Measurements from ENCODE around the gene CPA5.

CPA5 gene

DNA sequence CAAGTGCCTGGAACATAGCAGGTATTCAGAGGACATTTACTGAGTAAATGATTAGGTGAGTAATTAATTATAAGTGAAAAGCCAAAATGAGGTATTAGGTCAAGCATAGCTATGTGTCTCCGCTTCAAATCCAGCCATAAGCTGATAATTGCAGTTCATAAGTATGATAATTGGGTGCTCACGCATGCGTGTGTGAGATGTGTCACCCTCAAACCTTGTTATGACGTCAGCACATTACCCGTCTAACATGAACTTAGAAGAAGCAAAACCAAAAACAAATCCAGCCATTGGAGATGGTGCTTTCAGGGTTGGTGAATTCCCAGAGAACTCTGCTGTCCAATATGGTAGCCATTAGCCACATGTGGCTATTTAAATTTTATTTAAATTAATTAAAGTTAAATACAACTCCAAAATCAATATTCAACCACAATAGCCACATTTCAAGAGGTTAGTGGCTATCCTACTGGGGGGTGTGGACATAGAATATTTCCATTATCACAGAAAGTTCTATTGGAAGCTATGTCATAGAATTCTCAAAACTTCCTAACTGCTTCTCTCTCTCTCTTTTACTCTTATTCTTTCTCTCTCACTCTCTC lies at the start of gene CPA5:
TSS of gene CPA5 (plus strand) at position 546 of the 596 bp plus-strand sequence. CDS start 1,670 bp downstream, outside the sequence.
- no peak within 1 kb of the TSS for H3K4me3 ChIP-seq (ENCODE audit: low read length)
- TF ChIP-seq ZNF274 (IDR thresholded peaks at IDR 0.05; ENCODE audit: low read depth, low read length): no peak

GRCh38 chr7:130296221-130296951 lies 48.2 kb upstream of the CPA5 start:
- no peak for TF ChIP-seq ZNF274 (IDR thresholded peaks at IDR 0.05; ENCODE audit: low read depth, low read length)
- H3K4me3 ChIP-seq (ENCODE audit: low read length): no peak overlapping the region

GRCh38 chr7:130297628-130298543 lies 46.7 kb upstream of the CPA5 start:
- no peak for TF ChIP-seq ZNF274 (IDR thresholded peaks at IDR 0.05; ENCODE audit: low read depth, low read length)

GRCh38 chr7:130298544-130299326 lies 45.9 kb upstream of the CPA5 start:
- no peak for TF ChIP-seq ZNF274 (IDR thresholded peaks at IDR 0.05; ENCODE audit: low read depth, low read length)
- H3K4me3 ChIP-seq (ENCODE audit: low read length): no peak overlapping the region

More at GRCh38 chr7:130297628-130298543, 46.7 kb upstream of the CPA5 start:
- H3K4me3 ChIP-seq (ENCODE audit: low read length): no peak overlapping the region

- H3K4me3 ChIP-seq (ENCODE audit: low read length): no peak overlapping the region
- no peak for TF ChIP-seq ZNF274 (IDR thresholded peaks at IDR 0.05; ENCODE audit: low read depth, low read length)
Measured at GRCh38 chr7:130299866-130300265, 44.8 kb upstream of the CPA5 start.

GRCh38 chr7:130301501-130302020 lies 43.1 kb upstream of the CPA5 start:
- no peak for TF ChIP-seq ZNF274 (IDR thresholded peaks at IDR 0.05; ENCODE audit: low read depth, low read length)
- no peak overlapping the region for H3K4me3 ChIP-seq (ENCODE audit: low read length)

GRCh38 chr7:130302649-130303048 lies 42.0 kb upstream of the CPA5 start:
- no peak for TF ChIP-seq ZNF274 (IDR thresholded peaks at IDR 0.05; ENCODE audit: low read depth, low read length)
- H3K4me3 ChIP-seq (ENCODE audit: low read length): no peak overlapping the region

DNA sequence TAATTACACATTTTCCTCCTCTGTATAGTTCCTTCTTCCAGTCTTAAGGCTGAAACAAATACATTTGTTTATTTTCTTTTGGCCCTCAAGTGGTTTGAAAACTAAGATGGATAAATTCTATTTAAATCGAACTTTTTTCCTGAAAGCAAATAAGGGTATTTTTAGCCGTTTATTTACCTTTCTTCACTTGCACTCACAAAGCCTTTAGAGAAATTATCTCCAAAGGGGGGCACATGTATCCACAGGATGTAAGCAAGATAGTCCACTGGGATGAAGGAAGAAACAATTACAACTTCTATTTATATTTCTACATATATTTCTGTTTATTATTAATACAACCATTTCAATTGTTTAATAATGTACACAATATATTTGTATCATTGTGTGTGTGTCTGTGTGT lies 41.5 kb upstream of the CPA5 start:
- no peak overlapping the region for H3K4me3 ChIP-seq (ENCODE audit: low read length)
- no peak for TF ChIP-seq ZNF274 (IDR thresholded peaks at IDR 0.05; ENCODE audit: low read depth, low read length)

DNA sequence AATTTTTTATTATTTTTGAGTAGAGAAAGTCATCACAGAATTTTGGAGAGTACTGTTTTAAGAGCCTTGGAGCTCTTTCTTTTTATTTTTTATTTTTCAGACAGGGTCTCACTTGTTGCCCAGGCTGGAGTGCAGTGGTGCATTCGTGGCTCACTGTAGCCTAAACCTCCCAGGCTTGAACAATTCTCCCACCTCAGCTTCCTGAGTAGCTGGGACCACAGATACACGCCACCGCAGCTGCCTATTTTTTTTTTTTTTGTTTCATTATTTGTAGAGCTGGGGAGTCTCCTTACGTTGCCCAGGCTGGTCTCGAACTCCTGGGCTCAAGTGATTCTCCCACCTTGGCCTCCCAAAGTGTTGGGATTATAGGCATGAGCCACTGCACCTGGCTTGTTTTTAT lies 41.1 kb upstream of the CPA5 start:
- H3K4me3 ChIP-seq (ENCODE audit: low read length): no peak overlapping the region
- TF ChIP-seq ZNF274 (IDR thresholded peaks at IDR 0.05; ENCODE audit: low read depth, low read length): no peak

DNA sequence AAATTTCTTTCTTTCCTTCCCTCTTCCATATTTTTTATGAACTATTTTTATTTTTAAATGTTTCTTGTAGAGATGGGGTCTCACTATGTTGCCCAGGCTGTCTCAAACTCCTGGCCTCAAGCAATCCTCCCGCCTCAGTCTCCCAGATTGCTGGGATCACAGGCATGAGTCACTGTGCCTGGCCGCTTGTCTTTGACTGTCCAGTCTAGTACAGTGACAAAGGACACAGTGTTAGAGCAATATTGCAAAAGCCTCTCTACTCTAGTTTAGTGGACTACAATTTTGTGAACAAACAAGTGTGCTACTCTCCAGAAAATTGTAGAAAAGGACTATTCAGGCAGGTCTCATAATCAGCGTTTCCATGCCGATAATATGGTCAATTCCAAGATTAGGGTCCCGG lies 40.6 kb upstream of the CPA5 start:
- TF ChIP-seq ZNF274 (IDR thresholded peaks at IDR 0.05; ENCODE audit: low read depth, low read length): no peak

DNA sequence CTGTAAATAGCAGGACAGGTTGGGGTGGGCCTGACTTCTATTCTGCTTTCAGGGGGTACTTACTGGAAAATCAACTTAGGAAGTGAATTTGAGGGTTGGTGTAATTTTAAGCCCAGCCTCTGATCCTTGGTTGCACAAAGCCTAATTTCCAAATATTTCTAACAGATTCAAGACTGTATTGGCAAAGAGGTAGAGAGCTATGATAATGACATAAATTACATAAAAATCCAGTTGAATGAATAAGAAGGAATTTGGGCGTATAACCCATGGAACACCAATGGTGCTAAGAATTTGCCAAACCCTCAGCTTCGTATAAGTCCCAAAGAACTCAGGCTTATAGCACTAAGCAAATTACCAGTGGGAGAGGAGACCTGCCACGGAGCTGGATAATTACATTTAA lies 39.7 kb upstream of the CPA5 start:
- no peak for TF ChIP-seq ZNF274 (IDR thresholded peaks at IDR 0.05; ENCODE audit: low read depth, low read length)
- H3K4me3 ChIP-seq (ENCODE audit: low read length): no peak overlapping the region

More for the DNA sequence above, 40.6 kb upstream of the CPA5 start:
- no peak overlapping the region for H3K4me3 ChIP-seq (ENCODE audit: low read length)

GRCh38 chr7:130305433-130306042 lies 39.1 kb upstream of the CPA5 start:
- no peak overlapping the region for H3K4me3 ChIP-seq (ENCODE audit: low read length)
- TF ChIP-seq ZNF274 (IDR thresholded peaks at IDR 0.05; ENCODE audit: low read depth, low read length): no peak

DNA sequence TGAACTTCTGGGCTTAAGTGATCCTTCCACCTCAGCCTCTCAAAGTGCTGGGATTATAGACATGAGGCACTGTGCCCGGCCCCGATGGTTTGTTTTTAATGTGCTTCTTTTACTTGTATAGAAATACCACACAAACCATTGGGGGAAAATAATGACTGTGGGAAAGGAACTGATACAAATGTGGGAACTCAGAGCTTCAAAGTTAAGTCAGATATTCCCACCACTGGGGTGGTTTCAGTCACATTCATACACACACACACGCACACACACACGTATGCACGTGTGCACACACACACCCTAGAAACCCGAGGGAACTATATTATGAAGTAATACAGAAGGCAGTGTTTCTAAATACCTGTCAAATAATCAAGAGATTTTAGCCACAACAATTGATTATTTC lies 34.6 kb upstream of the CPA5 start:
- no peak overlapping the region for H3K4me3 ChIP-seq (ENCODE audit: low read length)
- no peak for TF ChIP-seq ZNF274 (IDR thresholded peaks at IDR 0.05; ENCODE audit: low read depth, low read length)

All from GM08714 (cell line).